Endothelial cell (in vitro differentiated cells): Measurements from ENCODE around the gene TOR1A. TPM values are rescaled to one million over a fixed set of nuclear protein-coding genes. Genes with fewer than 3 reads are reported as not detected.
A peak's percentile ranks its signal among the peaks of the same experiment; 100 is the strongest.
"Not testable (repeated sequence)": the region's sequence is repeated elsewhere in the genome, so short reads cannot be mapped to it uniquely, and the experiment has no call there.

Experiments
- DNase-seq: peaks from one replicate; pipeline ENCODE4 v3.0.0; 2021; ENCODE audit warnings: low spot score
- H3K27ac Mint-ChIP-seq: one replicate; pipeline ENCODE4 v1.8.0; 2021; ENCODE audit warnings: mixed read lengths, inconsistent platforms; ENCODE audit not compliant: unreplicated experiment
- H3K27me3 Mint-ChIP-seq: one replicate; pipeline ENCODE4 v1.8.0; 2021; ENCODE audit warnings: mild to moderate bottlenecking, moderate library complexity, mixed read lengths, inconsistent platforms; ENCODE audit not compliant: unreplicated experiment
- H3K36me3 Mint-ChIP-seq: one replicate; pipeline ENCODE4 v1.8.0; 2021; ENCODE audit warnings: mild to moderate bottlenecking, low read depth, mixed read lengths, inconsistent platforms; ENCODE audit not compliant: unreplicated experiment
- H3K4me1 Mint-ChIP-seq: one replicate; pipeline ENCODE4 v1.8.0; 2021; ENCODE audit warnings: mild to moderate bottlenecking, mixed read lengths, inconsistent platforms; ENCODE audit not compliant: unreplicated experiment
- H3K4me3 Mint-ChIP-seq: one replicate; pipeline ENCODE4 v1.8.0; 2021; ENCODE audit warnings: mild to moderate bottlenecking, mixed read lengths, inconsistent platforms; ENCODE audit not compliant: unreplicated experiment
- H3K9me3 Mint-ChIP-seq: one replicate; pipeline ENCODE4 v1.8.0; 2021; ENCODE audit warnings: mixed read lengths, inconsistent platforms; ENCODE audit not compliant: unreplicated experiment
- CTCF ChIP-seq: fragments of 200-600 bp; sonication (generic); IDR thresholded peaks from one replicate; pipeline ENCODE4 v1.5.0; 2021; ENCODE audit warnings: antibody characterized with exemption; ENCODE audit not compliant: unreplicated experiment
- total RNA-seq: library from RNA; stranded (reverse); fragmentation: NEBNext Ultra II Directional; extraction: Animal tissue kit (Norgen Biotek cat#: 25700); gene quantifications from one replicate; pipeline ENCODE4 v1.2.1, GENCODE V29; 2021; ENCODE audit not compliant: unreplicated experiment

The TOR1A gene
- total RNA-seq, 1 donor from 2014 or later: 58.0 TPM

DNA sequence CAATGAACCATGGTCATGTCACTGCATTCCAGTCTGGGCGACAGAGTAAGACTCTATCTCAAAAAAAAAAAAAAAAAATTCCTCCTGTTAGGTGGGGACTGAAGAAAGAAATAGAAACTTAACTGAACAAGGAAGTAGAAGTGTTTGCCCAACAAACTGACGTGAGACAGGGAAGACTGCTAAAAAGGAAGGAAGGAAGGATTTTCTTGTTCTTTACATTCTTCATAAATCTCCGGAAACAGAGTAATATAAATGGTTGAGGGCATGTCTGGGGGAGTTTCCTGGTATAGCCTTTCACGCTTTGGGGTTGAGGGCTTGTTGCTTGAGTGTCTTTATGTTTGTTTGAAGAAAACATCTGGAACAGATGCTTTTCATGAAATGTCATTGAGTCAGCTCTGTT lies 17.9 kb downstream of the TOR1A start:
- DNase-seq: no peak
- H3K27ac Mint-ChIP-seq: peak overlapping the region; percentile 46
- no peaks in the 10 kb centered on the region for H3K9me3 Mint-ChIP-seq
- peak overlapping the region; percentile 75 for H3K4me3 Mint-ChIP-seq
- TF ChIP-seq CTCF: no peak
- peaks cover 6% of the 10 kb centered on the region for H3K27me3 Mint-ChIP-seq
- peaks cover 14% of the 10 kb centered on the region for H3K4me1 Mint-ChIP-seq
- H3K36me3 Mint-ChIP-seq: peaks cover 33% of the 10 kb centered on the region

- no peak for DNase-seq
- H3K9me3 Mint-ChIP-seq: no peaks in the 10 kb centered on the region
- H3K36me3 Mint-ChIP-seq: peaks cover 22% of the 10 kb centered on the region
- peaks cover 14% of the 10 kb centered on the region for H3K4me1 Mint-ChIP-seq
- H3K27ac Mint-ChIP-seq: peak overlapping the region; percentile 10
- H3K27me3 Mint-ChIP-seq: peaks cover 6% of the 10 kb centered on the region
- H3K4me3 Mint-ChIP-seq: peak overlapping the region; percentile 87
- no peak for TF ChIP-seq CTCF
These were observed 20.3 kb downstream of the TOR1A start for GRCh38 chr9:129803676-129804060.

DNA sequence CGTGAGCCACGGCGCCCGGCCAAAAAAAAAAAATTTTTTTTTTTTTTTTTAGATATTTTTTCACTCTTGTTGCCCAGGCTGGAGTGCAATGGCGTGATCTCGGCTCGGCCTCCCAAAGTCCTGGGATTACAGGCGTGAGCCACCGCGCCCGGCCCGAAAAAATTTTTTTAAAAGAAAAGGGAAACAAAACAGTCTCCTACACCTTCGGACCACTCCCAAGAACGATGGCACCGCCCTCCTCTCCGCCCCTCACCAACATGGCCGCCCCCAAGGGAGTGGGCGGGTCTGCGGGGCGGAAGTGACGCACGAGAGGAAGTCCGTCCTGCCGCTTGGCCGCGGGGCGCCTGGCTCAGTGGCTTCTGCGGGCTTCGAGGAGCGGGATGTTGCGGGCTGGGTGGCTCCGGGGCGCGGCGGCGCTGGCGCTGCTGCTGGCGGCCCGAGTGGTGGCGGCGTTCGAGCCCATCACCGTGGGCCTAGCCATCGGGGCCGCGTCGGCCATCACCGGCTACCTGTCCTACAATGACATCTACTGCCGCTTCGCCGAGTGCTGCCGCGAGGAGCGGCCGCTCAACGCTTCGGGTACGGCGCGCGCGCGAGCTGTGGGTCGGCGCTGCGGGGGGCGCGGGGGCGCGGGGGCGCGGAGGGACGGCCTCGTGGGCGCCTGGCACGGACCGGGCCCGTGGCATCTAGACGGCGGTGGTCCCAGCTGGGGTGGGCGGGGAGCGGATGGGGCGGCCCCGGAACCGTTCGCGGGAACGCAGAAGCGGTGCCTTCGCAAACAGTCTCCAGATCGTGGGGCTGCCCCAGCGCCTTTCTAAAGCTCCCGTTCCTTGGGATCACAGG lies 20.9 kb downstream of the TOR1A start, which contains the start of gene TOR1B:
Gene TOR1B (plus strand): TSS at position 352 of the 843 bp plus-strand sequence. CDS start 29 bp downstream, at position 381.
- H3K27ac Mint-ChIP-seq: peak within 1 kb of the TSS; percentile 10
- TF ChIP-seq CTCF: no peak
- DNase-seq: peak; percentile 93
- H3K4me1 Mint-ChIP-seq: peaks cover 14% of the 10 kb centered on the region
- peaks cover 6% of the 10 kb centered on the region for H3K27me3 Mint-ChIP-seq
- H3K36me3 Mint-ChIP-seq: peaks cover 22% of the 10 kb centered on the region
- peak within 1 kb of the TSS; percentile 89 for H3K4me3 Mint-ChIP-seq
- no peaks in the 10 kb centered on the region for H3K9me3 Mint-ChIP-seq

- Mint-ChIP-seq H3K4me3 (peak overlapping the region; percentile 53), H3K27me3 (peaks cover 6% of the 10 kb centered on the region), H3K36me3 (peaks cover 17% of the 10 kb centered on the region), H3K9me3 (no peaks in the 10 kb centered on the region), H3K27ac (peak overlapping the region; percentile 40), H3K4me1 (peaks cover 14% of the 10 kb centered on the region)
- TF ChIP-seq CTCF: no peak
- no peak for DNase-seq
These were observed 22.4 kb downstream of the TOR1A start for GRCh38 chr9:129801504-129801903.

DNA sequence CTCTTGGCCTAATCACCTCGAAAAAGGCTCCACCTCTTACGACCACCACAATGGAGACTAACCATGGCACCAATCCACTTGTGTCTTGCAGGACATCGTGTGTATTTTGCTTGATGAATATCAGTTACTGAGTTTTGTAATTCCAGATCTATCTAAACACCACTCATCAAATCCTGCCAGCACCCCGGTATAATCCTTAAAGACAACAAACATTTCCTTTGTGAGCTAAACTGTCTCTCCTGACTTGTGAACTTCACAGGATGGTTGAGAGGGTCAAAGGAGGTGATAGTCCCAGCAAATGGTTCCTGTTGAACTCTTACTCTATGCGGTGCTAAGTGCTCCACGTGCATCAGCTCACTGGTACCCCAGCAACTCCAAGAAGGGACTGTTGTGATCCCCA lies 25.0 kb downstream of the TOR1A start:
- no peak for DNase-seq
- Mint-ChIP-seq H3K4me1 (peaks cover 3% of the 10 kb centered on the region), H3K27me3 (peaks cover 2% of the 10 kb centered on the region), H3K27ac (no peak overlapping the region), H3K36me3 (peaks cover 3% of the 10 kb centered on the region), H3K4me3 (no peak overlapping the region), H3K9me3 (no peaks in the 10 kb centered on the region)
- no peak for TF ChIP-seq CTCF

DNA sequence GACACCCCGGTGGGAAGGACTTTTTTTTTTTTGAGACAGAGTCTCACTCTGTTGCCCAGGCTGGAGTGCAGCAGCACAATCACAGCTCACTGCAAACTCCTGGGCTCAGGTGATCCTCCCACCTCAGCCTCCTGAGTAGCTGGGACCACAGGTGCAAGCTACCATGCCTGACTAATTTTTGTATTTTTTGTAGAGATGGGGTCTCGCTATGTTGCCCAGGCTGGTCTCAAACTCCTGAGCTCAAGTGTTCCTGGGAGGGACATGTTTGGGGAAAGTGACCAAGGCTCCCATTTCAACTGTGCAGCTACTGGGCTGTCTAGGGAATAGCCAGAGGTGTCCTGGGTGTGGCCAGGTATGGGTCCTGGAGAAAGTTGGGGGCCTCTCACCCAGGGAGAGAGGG lies 27.9 kb downstream of the TOR1A start:
- not testable (repeated sequence) for DNase-seq, H3K27me3 Mint-ChIP-seq, H3K4me3 Mint-ChIP-seq, H3K27ac Mint-ChIP-seq, H3K36me3 Mint-ChIP-seq, H3K4me1 Mint-ChIP-seq, H3K9me3 Mint-ChIP-seq
